DND-41 (cell line): ENCODE measurements around the gene SMCO4.

ENCODE experiments used
- ATAC-seq: fragments of 200-7000 bp; cut with Tn5 transposase; 3 replicates; pipeline ENCODE4 v1.9.1; 2021; ENCODE audit warnings: low read depth; ENCODE audit not compliant: insufficient read depth
- DNase-seq: peaks from one replicate; pipeline ENCODE4 v3.0.0-alpha.2; 2020
- H2AFZ ChIP-seq: 2 replicates; pipeline ENCODE4 v1.6.0; 2012; ENCODE audit warnings: low read depth, low read length
- H3K27ac ChIP-seq: 2 replicates; pipeline ENCODE4 v1.5.1; 2012; ENCODE audit warnings: low read length, inconsistent platforms
- H3K27me3 ChIP-seq: fragments of 200-600 bp; sonication (generic); 2 replicates; pipeline ENCODE4 v1.6.0; 2012; ENCODE audit warnings: low read length, mild to moderate bottlenecking, inconsistent platforms; ENCODE audit not compliant: insufficient read depth, poor library complexity
- H3K36me3 ChIP-seq: 2 replicates; pipeline ENCODE4 v1.5.1; 2012; ENCODE audit warnings: low read length, inconsistent platforms; ENCODE audit not compliant: insufficient read depth
- H3K4me1 ChIP-seq: 2 replicates; pipeline ENCODE4 v1.5.1; 2012; ENCODE audit warnings: mild to moderate bottlenecking, low read length; ENCODE audit not compliant: insufficient read depth
- H3K4me2 ChIP-seq: 2 replicates; pipeline ENCODE4 v1.6.0; 2012; ENCODE audit warnings: mild to moderate bottlenecking, moderate library complexity, low read length, inconsistent platforms; ENCODE audit not compliant: insufficient read depth
- H3K4me3 ChIP-seq, 2 experiments: fragments of 200-600 bp in 1 of 2; shearing (Covaris generic) in 1 of 2; 2 replicates each; pipeline ENCODE4 v1.5.1; 2012 to 2016; ENCODE audit warnings: inconsistent platforms in 2 of 2, low read length in 2 of 2, mild to moderate bottlenecking in 2 of 2, low read depth in 1 of 2, moderate library complexity in 1 of 2
- H3K79me2 ChIP-seq: 2 replicates; pipeline ENCODE4 v1.6.0; 2012; ENCODE audit warnings: low read length, inconsistent platforms; ENCODE audit not compliant: insufficient read depth
- H3K9ac ChIP-seq: 2 replicates; pipeline ENCODE4 v1.6.0; 2012; ENCODE audit warnings: low read depth, mild to moderate bottlenecking, inconsistent platforms, low read length, moderate library complexity
- H3K9me3 ChIP-seq: 2 replicates; pipeline ENCODE4 v1.5.1; 2012; ENCODE audit warnings: low read length, moderate library complexity, mild to moderate bottlenecking, inconsistent platforms; ENCODE audit not compliant: insufficient read depth, severe bottlenecking
- H4K20me1 ChIP-seq: 2 replicates; pipeline ENCODE4 v1.6.0; 2012; ENCODE audit warnings: low read length; ENCODE audit not compliant: insufficient read depth
- CTCF ChIP-seq: IDR thresholded peaks from 2 replicates; pipeline ENCODE4 v1.5.1; 2012; ENCODE audit warnings: borderline replicate concordance, low read length, moderate library complexity, mild to moderate bottlenecking; ENCODE audit not compliant: poor library complexity, severe bottlenecking; ENCODE audit errors: extremely low read depth
- EZH2 ChIP-seq: IDR thresholded peaks from 3 replicates; pipeline ENCODE4 v1.6.1; 2012; ENCODE audit warnings: borderline replicate concordance, low read depth, mild to moderate bottlenecking, moderate library complexity, low read length, inconsistent platforms; ENCODE audit not compliant: severe bottlenecking

Gene SMCO4

GRCh38 chr11:93542811-93543229, 371 bp downstream of the SMCO4 start:
- H3K27ac ChIP-seq = peak overlapping the region; percentile 59
- no peak for DNase-seq
- peak; percentile 29 for ATAC-seq

GRCh38 chr11:93541884-93542810, 1.0 kb downstream of the SMCO4 start:
- peak overlapping the region; percentile 69 for H2AFZ ChIP-seq
- peaks cover 25% of the 10 kb centered on the region for H3K4me1 ChIP-seq
- H3K4me3 ChIP-seq = peak overlapping the region; percentile 56 to 69; a peak in 3 of 4 replicates
- H3K27ac ChIP-seq = peak overlapping the region; percentile 59
- DNase-seq (peak; percentile 73), ATAC-seq (peak; percentile 79)
- H3K9ac ChIP-seq = peak overlapping the region; percentile 70
- no peaks in the 10 kb centered on the region for H3K9me3 ChIP-seq
- peaks cover 17% of the 10 kb centered on the region; the same call in 1 of the 2 replicates for H4K20me1 ChIP-seq
- H3K4me2 ChIP-seq = peak overlapping the region; percentile 71
- H3K36me3 ChIP-seq = no peaks in the 10 kb centered on the region
- H3K27me3 ChIP-seq = no peaks in the 10 kb centered on the region
- peaks cover 13% of the 10 kb centered on the region; the same call in 1 of the 2 replicates for H3K79me2 ChIP-seq
- no peak for TF ChIP-seq EZH2
- no peak for TF ChIP-seq CTCF

More at GRCh38 chr11:93542811-93543229, 371 bp downstream of the SMCO4 start:
- Histone ChIP-seq H3K27me3 (no peaks in the 10 kb centered on the region), H3K9ac (peak overlapping the region; percentile 70), H3K4me2 (peak overlapping the region; percentile 71), H2AFZ (peak overlapping the region; percentile 69), H3K36me3 (no peaks in the 10 kb centered on the region), H3K9me3 (no peaks in the 10 kb centered on the region), H3K79me2 (peaks cover 13% of the 10 kb centered on the region; the same call in 1 of the 2 replicates), H4K20me1 (peaks cover 12% of the 10 kb centered on the region; the same call in 1 of the 2 replicates), H3K4me1 (peaks cover 25% of the 10 kb centered on the region), H3K4me3 (peak overlapping the region; percentile 56 to 69; a peak in 3 of 4 replicates)
- no peak for TF ChIP-seq CTCF
- TF ChIP-seq EZH2 = no peak

GRCh38 chr11:93540896-93541553, 2.2 kb downstream of the SMCO4 start:
- Histone ChIP-seq H2AFZ (no peak overlapping the region), H3K9ac (no peak overlapping the region), H3K9me3 (no peaks in the 10 kb centered on the region), H4K20me1 (peaks cover 21% of the 10 kb centered on the region; the same call in 1 of the 2 replicates), H3K4me3 (no peak overlapping the region), H3K27ac (no peak overlapping the region), H3K36me3 (no peaks in the 10 kb centered on the region), H3K4me2 (no peak overlapping the region), H3K4me1 (peaks cover 25% of the 10 kb centered on the region), H3K79me2 (peaks cover 13% of the 10 kb centered on the region; the same call in 1 of the 2 replicates), H3K27me3 (no peaks in the 10 kb centered on the region)
- no peak for TF ChIP-seq EZH2
- TF ChIP-seq CTCF = no peak
- ATAC-seq (no peak), DNase-seq (no peak)
